MM.1S (cell line): Measurements from ENCODE around the gene FOXN4.

ENCODE experiments used
- EZH2 ChIP-seq: fragments of 300-600 bp; sonication (generic); optimal IDR thresholded peaks from 2 replicates; pipeline ENCODE3; 2017; ENCODE audit warnings: low read depth, mild to moderate bottlenecking, antibody characterized with exemption, low read length, mixed read lengths
- TF ChIP-seq, protein P1 (sequence below): fragments of 300-600 bp; sonication (generic); IDR thresholded peaks from 2 replicates; pipeline ENCODE4 v1.5.1; 2016; ENCODE audit warnings: antibody characterized with exemption, low read length, mixed read lengths

DNA sequence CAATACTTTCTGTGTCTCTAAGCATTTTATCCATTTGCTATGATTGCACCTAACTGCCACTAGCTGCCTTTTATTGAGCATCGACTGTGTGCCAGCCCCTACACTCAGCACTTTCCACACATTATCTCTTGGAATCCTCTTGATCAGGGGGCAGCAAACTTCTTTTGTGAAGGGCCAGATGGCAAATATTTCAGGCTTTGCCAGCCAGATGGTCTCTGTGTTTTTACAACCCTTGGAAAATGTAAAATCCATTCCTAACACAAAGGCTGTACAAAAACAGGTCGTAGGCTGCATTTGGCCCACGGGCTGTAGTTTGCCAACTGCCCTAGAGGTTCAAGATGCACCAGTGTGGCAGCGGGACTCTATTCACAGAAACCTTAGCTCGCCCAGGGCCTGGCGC, 19.5 kb downstream of the FOXN4 start:
- TF ChIP-seq, protein P1, sequence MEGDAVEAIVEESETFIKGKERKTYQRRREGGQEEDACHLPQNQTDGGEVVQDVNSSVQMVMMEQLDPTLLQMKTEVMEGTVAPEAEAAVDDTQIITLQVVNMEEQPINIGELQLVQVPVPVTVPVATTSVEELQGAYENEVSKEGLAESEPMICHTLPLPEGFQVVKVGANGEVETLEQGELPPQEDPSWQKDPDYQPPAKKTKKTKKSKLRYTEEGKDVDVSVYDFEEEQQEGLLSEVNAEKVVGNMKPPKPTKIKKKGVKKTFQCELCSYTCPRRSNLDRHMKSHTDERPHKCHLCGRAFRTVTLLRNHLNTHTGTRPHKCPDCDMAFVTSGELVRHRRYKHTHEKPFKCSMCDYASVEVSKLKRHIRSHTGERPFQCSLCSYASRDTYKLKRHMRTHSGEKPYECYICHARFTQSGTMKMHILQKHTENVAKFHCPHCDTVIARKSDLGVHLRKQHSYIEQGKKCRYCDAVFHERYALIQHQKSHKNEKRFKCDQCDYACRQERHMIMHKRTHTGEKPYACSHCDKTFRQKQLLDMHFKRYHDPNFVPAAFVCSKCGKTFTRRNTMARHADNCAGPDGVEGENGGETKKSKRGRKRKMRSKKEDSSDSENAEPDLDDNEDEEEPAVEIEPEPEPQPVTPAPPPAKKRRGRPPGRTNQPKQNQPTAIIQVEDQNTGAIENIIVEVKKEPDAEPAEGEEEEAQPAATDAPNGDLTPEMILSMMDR = no peak
- no peak for TF ChIP-seq EZH2
